ENCODE measurements around the gene GPR137B. TPM values are rescaled to one million over a fixed set of nuclear protein-coding genes. Genes with fewer than 3 reads are reported as not detected.

The GPR137B gene
- total and polyA plus RNA-seq, 8 donors: 0.95 to 9.8 (median 2.6) TPM

- H3K27me3 ChIP-seq: no peaks in the 10 kb centered on the region
- H3K4me1 ChIP-seq: no peaks in the 10 kb centered on the region
- intact Hi-C loops (cut with DNase I): no loop called here
- H3K4me3 ChIP-seq: no peak overlapping the region
- no peak overlapping the region for H3K27ac ChIP-seq
- 66 to 78% methylated on average over 2 of the region's 2 CpGs for WGBS, 2 donors
- FAIRE-seq (no peak), DNase-seq (no peak), ATAC-seq (no peak)
- TF ChIP-seq CTCF (IDR thresholded peaks at IDR 0.05): no peak
- H3K36me3 ChIP-seq: peaks cover 0 to 5% (median 2%) of the 10 kb centered on the region in 3 donors
- H3K9me3 ChIP-seq: no peaks in the 10 kb centered on the region
Measured at GRCh38 chr1:236209185-236209584, 66.8 kb downstream of the GPR137B start.

- DNase-seq (no peak), ATAC-seq (no peak), FAIRE-seq (no peak)
- Histone ChIP-seq H3K36me3 (peaks cover 0 to 10% (median 2%) of the 10 kb centered on the region in 3 donors), H3K4me3 (no peak overlapping the region), H3K27me3 (no peaks in the 10 kb centered on the region), H3K9me3 (no peaks in the 10 kb centered on the region), H3K27ac (no peak overlapping the region), H3K4me1 (no peaks in the 10 kb centered on the region)
- intact Hi-C loops (cut with DNase I): no loop called here
- no peak for TF ChIP-seq CTCF (IDR thresholded peaks at IDR 0.05)
Measured at GRCh38 chr1:236209713-236210112, 67.4 kb downstream of the GPR137B start.

- 95 to 96% methylated on average over 5 of the region's 5 CpGs for WGBS, 2 donors
- H3K9me3 ChIP-seq: no peaks in the 10 kb centered on the region
- no peaks in the 10 kb centered on the region for H3K4me1 ChIP-seq
- H3K36me3 ChIP-seq: peaks cover 0 to 30% (median 9%) of the 10 kb centered on the region in 3 donors
- no peak overlapping the region for H3K27ac ChIP-seq
- H3K27me3 ChIP-seq: no peaks in the 10 kb centered on the region
- no peak for DNase-seq
- TF ChIP-seq CTCF (IDR thresholded peaks at IDR 0.05): no peak
- intact Hi-C loops (cut with DNase I): no loop called here
- H3K4me3 ChIP-seq: no peak overlapping the region
- no peak for FAIRE-seq
- peak in 1 of 4 donors; percentile 3 for ATAC-seq
Measured at GRCh38 chr1:236211815-236212214, 69.5 kb downstream of the GPR137B start.

GRCh38 chr1:236213534-236213933 is 71.2 kb downstream of the GPR137B start:
- Histone ChIP-seq H3K4me1 (no peaks in the 10 kb centered on the region), H3K36me3 (peaks cover 0 to 43% (median 19%) of the 10 kb centered on the region in 3 donors), H3K9me3 (no peaks in the 10 kb centered on the region), H3K27me3 (no peaks in the 10 kb centered on the region), H3K27ac (no peak overlapping the region), H3K4me3 (no peak overlapping the region)
- FAIRE-seq (no peak), ATAC-seq (no peak), DNase-seq (no peak)
- WGBS, 2 donors: 73 to 76% methylated on average over 3 of the region's 3 CpGs
- TF ChIP-seq CTCF (IDR thresholded peaks at IDR 0.05): no peak
- intact Hi-C loops (cut with DNase I): no loop called here

- Histone ChIP-seq H3K27ac (no peak overlapping the region), H3K4me3 (no peak overlapping the region), H3K27me3 (no peaks in the 10 kb centered on the region), H3K36me3 (peaks cover 0 to 45% (median 20%) of the 10 kb centered on the region in 3 donors), H3K4me1 (no peaks in the 10 kb centered on the region), H3K9me3 (no peaks in the 10 kb centered on the region)
- TF ChIP-seq CTCF (IDR thresholded peaks at IDR 0.05): no peak
- intact Hi-C loops (cut with DNase I): no loop called here
- ATAC-seq: peak in 1 of 4 donors; percentile 14
- DNase-seq: no peak
- no peak for FAIRE-seq
- WGBS, 2 donors: 83 to 87% methylated on average over 1 of the region's 1 CpG
Measured at GRCh38 chr1:236214761-236215160, 72.4 kb downstream of the GPR137B start.
